Parathyroid adenoma (tissue), 2 donors: ENCODE results near the gene SCAMP5.
A peak's percentile ranks its signal among the peaks of the same experiment; 100 is the strongest.

Experiments used
- H2AFZ ChIP-seq: fragments of 300-600 bp; sonication (generic); one replicate; pipeline ENCODE4 v1.7.0; 2017; ENCODE audit warnings: antibody characterized with exemption, mild to moderate bottlenecking
- H3K27ac ChIP-seq: fragments of 300-600 bp; sonication (generic); one replicate; pipeline ENCODE4 v1.7.0; 2017
- H3K27me3 ChIP-seq: fragments of 300-600 bp; sonication (generic); one replicate; pipeline ENCODE4 v1.7.0; 2017; ENCODE audit warnings: low read length; ENCODE audit not compliant: control insufficient read depth, insufficient read depth
- H3K36me3 ChIP-seq: fragments of 300-600 bp; sonication (generic); one replicate; pipeline ENCODE4 v1.7.0; 2017; ENCODE audit warnings: low read length; ENCODE audit not compliant: control insufficient read depth, insufficient read depth
- H3K4me1 ChIP-seq: fragments of 300-600 bp; sonication (generic); one replicate; pipeline ENCODE4 v1.7.0; 2017; ENCODE audit warnings: control low read depth
- H3K4me2 ChIP-seq: fragments of 300-600 bp; sonication (generic); one replicate; pipeline ENCODE4 v1.7.0; 2017; ENCODE audit warnings: low read length
- H3K4me3 ChIP-seq: fragments of 300-600 bp; sonication (generic); one replicate; pipeline ENCODE4 v1.7.0; 2017; ENCODE audit warnings: low read depth, low read length
- H3K79me2 ChIP-seq: fragments of 300-600 bp; sonication (generic); one replicate; pipeline ENCODE4 v1.7.0; 2017; ENCODE audit warnings: control low read depth
- H3K9ac ChIP-seq: fragments of 300-600 bp; sonication (generic); one replicate; pipeline ENCODE4 v1.7.0; 2017; ENCODE audit warnings: mild to moderate bottlenecking
- H3K9me3 ChIP-seq: fragments of 300-600 bp; sonication (generic); one replicate; pipeline ENCODE4 v1.7.0; 2017; ENCODE audit warnings: low read length; ENCODE audit not compliant: control insufficient read depth
- TF ChIP-seq, protein P1 (sequence below): fragments of 300-600 bp; sonication (generic); IDR thresholded peaks from one replicate; pipeline ENCODE4 v1.7.0; 2017; ENCODE audit warnings: antibody characterized with exemption, mild to moderate bottlenecking
- donor health status: primary hyperparathyroidism.

The SCAMP5 gene

GRCh38 chr15:75032395-75032794, 37.0 kb downstream of the SCAMP5 start:
- H3K9me3 ChIP-seq, result no peaks in the 10 kb centered on the region
- no peak overlapping the region for H2AFZ ChIP-seq
- no peaks in the 10 kb centered on the region for H3K27me3 ChIP-seq
- H3K4me2 ChIP-seq, result no peak overlapping the region
- TF ChIP-seq, protein P1, sequence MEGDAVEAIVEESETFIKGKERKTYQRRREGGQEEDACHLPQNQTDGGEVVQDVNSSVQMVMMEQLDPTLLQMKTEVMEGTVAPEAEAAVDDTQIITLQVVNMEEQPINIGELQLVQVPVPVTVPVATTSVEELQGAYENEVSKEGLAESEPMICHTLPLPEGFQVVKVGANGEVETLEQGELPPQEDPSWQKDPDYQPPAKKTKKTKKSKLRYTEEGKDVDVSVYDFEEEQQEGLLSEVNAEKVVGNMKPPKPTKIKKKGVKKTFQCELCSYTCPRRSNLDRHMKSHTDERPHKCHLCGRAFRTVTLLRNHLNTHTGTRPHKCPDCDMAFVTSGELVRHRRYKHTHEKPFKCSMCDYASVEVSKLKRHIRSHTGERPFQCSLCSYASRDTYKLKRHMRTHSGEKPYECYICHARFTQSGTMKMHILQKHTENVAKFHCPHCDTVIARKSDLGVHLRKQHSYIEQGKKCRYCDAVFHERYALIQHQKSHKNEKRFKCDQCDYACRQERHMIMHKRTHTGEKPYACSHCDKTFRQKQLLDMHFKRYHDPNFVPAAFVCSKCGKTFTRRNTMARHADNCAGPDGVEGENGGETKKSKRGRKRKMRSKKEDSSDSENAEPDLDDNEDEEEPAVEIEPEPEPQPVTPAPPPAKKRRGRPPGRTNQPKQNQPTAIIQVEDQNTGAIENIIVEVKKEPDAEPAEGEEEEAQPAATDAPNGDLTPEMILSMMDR, result no peak
- no peak overlapping the region for H3K9ac ChIP-seq
- H3K79me2 ChIP-seq, result peaks cover 7% of the 10 kb centered on the region
- H3K36me3 ChIP-seq, result no peaks in the 10 kb centered on the region
- no peak overlapping the region for H3K4me3 ChIP-seq
- no peak overlapping the region for H3K27ac ChIP-seq
- peaks cover 21% of the 10 kb centered on the region for H3K4me1 ChIP-seq

- H3K27ac ChIP-seq, result no peak overlapping the region
- no peaks in the 10 kb centered on the region for H3K9me3 ChIP-seq
- no peaks in the 10 kb centered on the region for H3K36me3 ChIP-seq
- no peak overlapping the region for H2AFZ ChIP-seq
- H3K4me3 ChIP-seq, result no peak overlapping the region
- H3K79me2 ChIP-seq, result peaks cover 5% of the 10 kb centered on the region
- H3K9ac ChIP-seq, result no peak overlapping the region
- TF ChIP-seq, protein P1, result no peak
- H3K4me2 ChIP-seq, result no peak overlapping the region
- H3K4me1 ChIP-seq, result peaks cover 26% of the 10 kb centered on the region
- H3K27me3 ChIP-seq, result no peaks in the 10 kb centered on the region
These were observed 38.4 kb downstream of the SCAMP5 start for GRCh38 chr15:75033809-75034208.

DNA sequence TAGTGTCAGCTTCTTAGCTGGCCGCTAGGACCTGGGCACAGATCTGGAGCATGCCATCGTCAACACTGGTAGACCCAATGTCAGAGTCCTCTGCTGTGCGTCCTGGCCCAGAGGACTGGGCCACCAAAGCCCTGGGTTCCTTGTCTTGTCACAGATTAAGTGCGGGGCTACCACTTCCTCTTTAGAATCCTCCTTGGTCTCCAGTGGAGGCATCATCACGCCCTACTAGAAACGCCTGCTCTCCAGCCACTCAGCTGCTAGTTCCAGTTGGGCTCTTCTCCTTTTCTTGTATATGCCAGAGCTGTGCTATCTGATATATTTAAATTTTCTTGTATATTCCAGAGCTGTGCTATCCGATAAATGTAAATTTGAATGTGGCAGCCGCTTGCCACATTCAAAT, 39.3 kb downstream of the SCAMP5 start:
- no peaks in the 10 kb centered on the region for H3K36me3 ChIP-seq
- H2AFZ ChIP-seq, result no peak overlapping the region
- H3K9me3 ChIP-seq, result no peaks in the 10 kb centered on the region
- H3K4me3 ChIP-seq, result no peak overlapping the region
- no peak overlapping the region for H3K4me2 ChIP-seq
- peaks cover 30% of the 10 kb centered on the region for H3K4me1 ChIP-seq
- TF ChIP-seq, protein P1, result no peak
- peaks cover 5% of the 10 kb centered on the region for H3K79me2 ChIP-seq
- H3K27ac ChIP-seq, result no peak overlapping the region
- H3K27me3 ChIP-seq, result no peaks in the 10 kb centered on the region
- no peak overlapping the region for H3K9ac ChIP-seq

- TF ChIP-seq, protein P1, result no peak
- peaks cover 27% of the 10 kb centered on the region for H3K4me1 ChIP-seq
- peak overlapping the region; percentile 77 for H3K27ac ChIP-seq
These were observed 40.9 kb downstream of the SCAMP5 start for GRCh38 chr15:75036212-75036616.

DNA sequence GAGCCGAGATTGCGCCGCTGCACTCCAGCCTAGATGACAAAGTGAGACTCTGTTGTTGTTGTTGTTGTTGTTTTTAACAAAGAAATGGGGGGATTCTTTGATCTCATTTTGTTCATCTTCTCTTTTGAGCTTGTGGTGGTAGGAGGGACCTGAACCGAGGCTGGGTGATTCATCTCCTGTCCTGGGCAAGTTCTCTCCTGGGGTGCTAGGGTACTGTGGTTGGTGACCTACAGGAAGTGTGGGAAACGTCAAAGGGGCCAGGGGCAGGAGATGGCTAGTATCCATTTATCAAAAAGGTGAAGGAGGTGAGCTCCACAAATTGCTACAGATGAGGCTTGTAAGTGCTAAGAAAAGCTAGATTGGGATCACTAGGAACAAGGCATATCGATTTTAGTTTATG, 42.3 kb downstream of the SCAMP5 start:
- Histone ChIP-seq H3K4me3 (no peak overlapping the region), H2AFZ (no peak overlapping the region), H3K4me1 (peaks cover 28% of the 10 kb centered on the region), H3K27ac (no peak overlapping the region), H3K27me3 (no peaks in the 10 kb centered on the region), H3K4me2 (no peak overlapping the region), H3K9me3 (no peaks in the 10 kb centered on the region), H3K9ac (no peak overlapping the region), H3K79me2 (no peaks in the 10 kb centered on the region), H3K36me3 (no peaks in the 10 kb centered on the region)
- TF ChIP-seq, protein P1, result no peak

More at GRCh38 chr15:75036212-75036616, 40.9 kb downstream of the SCAMP5 start:
- Histone ChIP-seq H3K9ac (no peak overlapping the region), H2AFZ (no peak overlapping the region), H3K79me2 (no peaks in the 10 kb centered on the region), H3K9me3 (no peaks in the 10 kb centered on the region), H3K27me3 (no peaks in the 10 kb centered on the region), H3K36me3 (no peaks in the 10 kb centered on the region), H3K4me3 (peak overlapping the region; percentile 24), H3K4me2 (peak overlapping the region; percentile 63)
